PC-3 (cell line): ENCODE data around the gene GHRHR. TPM values are rescaled to one million over a fixed set of nuclear protein-coding genes. Genes with fewer than 3 reads are reported as not detected.

ENCODE experiments used
- ATAC-seq: fragments of 200-7000 bp; cut with Tn5 transposase; 2 replicates; pipeline ENCODE4 v1.9.1; 2020; ENCODE audit warnings: mild to moderate bottlenecking, moderate library complexity
- BruUV-seq: library from RNA; stranded (reverse); fragments of 400-500 nt; replicated peaks from 2 replicates; lab custom pipeline; 2021; lab: Mats Ljungman, UMichigan
- CTCF ChIA-PET: fragments of 300-600 bp; sonication (Branson Sonifier 250); formaldehyde crosslinking; loops from one replicate; lab custom pipeline; 2022; ENCODE audit warnings: antibody characterized with exemption; lab: Charles Lee
- POLR2A ChIA-PET: fragments of 300-600 bp; sonication (Branson Sonifier 250); formaldehyde crosslinking; loops from one replicate; lab custom pipeline; 2022; ENCODE audit warnings: antibody characterized with exemption; ENCODE audit not compliant: unreplicated experiment; lab: Charles Lee
- DNase-seq: peaks from one replicate; pipeline ENCODE4 v3.0.0-alpha.2; 2015
- H2AFZ ChIP-seq: fragments of 300-600 bp; sonication (generic); 2 replicates; pipeline ENCODE4 v1.6.0; 2016; ENCODE audit warnings: antibody characterized with exemption, low read length
- H3F3A ChIP-seq: fragments of 300-600 bp; sonication (generic); one replicate; pipeline ENCODE4 v1.6.0; 2017; ENCODE audit warnings: antibody characterized with exemption, low read length, control low read depth, mild to moderate bottlenecking; ENCODE audit not compliant: unreplicated experiment
- H3K27ac ChIP-seq: fragments of 300-600 bp; sonication (generic); 2 replicates; pipeline ENCODE4 v1.5.1; 2016; ENCODE audit warnings: mild to moderate bottlenecking, low read length
- H3K27me3 ChIP-seq: fragments of 300-600 bp; sonication (generic); 2 replicates; pipeline ENCODE4 v1.6.1; 2016; ENCODE audit warnings: low read length, mixed read lengths
- H3K36me3 ChIP-seq: fragments of 300-600 bp; sonication (generic); 2 replicates; pipeline ENCODE4 v1.6.1; 2016; ENCODE audit warnings: low read depth, mixed run types, low read length, mixed read lengths
- H3K4me1 ChIP-seq: fragments of 300-600 bp; sonication (generic); 2 replicates; pipeline ENCODE4 v1.5.1; 2016; ENCODE audit warnings: low read length; ENCODE audit not compliant: insufficient read depth
- H3K4me2 ChIP-seq: fragments of 300-600 bp; sonication (generic); 2 replicates; pipeline ENCODE4 v1.6.0; 2016; ENCODE audit warnings: low read length
- H3K4me3 ChIP-seq: fragments of 300-600 bp; sonication (generic); 2 replicates; pipeline ENCODE4 v1.5.1; 2016; ENCODE audit warnings: mild to moderate bottlenecking, low read length, mixed read lengths
- H3K79me2 ChIP-seq: fragments of 300-600 bp; sonication (generic); 2 replicates; pipeline ENCODE4 v1.6.1; 2017; ENCODE audit warnings: low read length, mixed read lengths
- H3K9ac ChIP-seq: fragments of 300-600 bp; sonication (generic); 2 replicates; pipeline ENCODE4 v1.6.0; 2016; ENCODE audit warnings: mild to moderate bottlenecking, low read length
- H3K9me2 ChIP-seq: fragments of 300-600 bp; sonication (generic); replicated peaks from 2 replicates; pipeline ENCODE4 v1.6.1; 2016; ENCODE audit warnings: mixed run types, low read length, mixed read lengths
- H3K9me3 ChIP-seq: fragments of 300-600 bp; sonication (generic); 2 replicates; pipeline ENCODE4 v1.6.1; 2016; ENCODE audit warnings: low read length, mixed read lengths
- H4K20me1 ChIP-seq: fragments of 300-600 bp; sonication (generic); 2 replicates; pipeline ENCODE4 v1.6.1; 2016; ENCODE audit warnings: low read length, mixed read lengths
- CTCF ChIP-seq: fragments of 300-600 bp; sonication (generic); conservative IDR thresholded peaks from 2 replicates; pipeline ENCODE4 v1.5.1; 2017; ENCODE audit warnings: antibody characterized with exemption, low read depth, mild to moderate bottlenecking, low read length
- EZH2 ChIP-seq: fragments of 300-600 bp; sonication (generic); IDR thresholded peaks from one replicate; pipeline ENCODE4 v1.6.1; 2017; ENCODE audit warnings: antibody characterized with exemption, mild to moderate bottlenecking, low read length; ENCODE audit not compliant: unreplicated experiment
- EZH2phosphoT487 ChIP-seq: fragments of 300-600 bp; sonication (generic); IDR thresholded peaks from 2 replicates; pipeline ENCODE4 v1.6.1; 2018; ENCODE audit warnings: mild to moderate bottlenecking, antibody characterized with exemption, low read length, borderline replicate concordance
- intact Hi-C: fragments of 100-400 bp; cut with micrococcal nuclease; formaldehyde crosslinking; loops from 2 replicates; pipeline ENCODE4 v1.9.0; 2023
- total RNA-seq: library from RNA; depleted of rRNA; stranded (reverse); fragments of >200 nt; gene quantifications from 2 replicates; pipeline ENCODE4 v1.2.3, GENCODE V29; 2014

The GHRHR gene
- total RNA-seq, 1 experiment from 2014 or later: not detected

- ChIA-PET POLR2A (interaction anchor here (0.6 kb wide), 1 partner anchor 133 kb away, joined by 5 read pairs; no protein-coding TSS in a partner anchor), CTCF (interaction anchor here (2.3 kb wide), 1 partner anchor 133 kb away, joined by 7 read pairs; no protein-coding TSS in a partner anchor)
- Histone ChIP-seq H2AFZ (no peak overlapping the region), H3K36me3 (no peaks in the 10 kb centered on the region), H3K4me1 (no peaks in the 10 kb centered on the region), H3K27ac (no peak overlapping the region), H3K4me2 (no peak overlapping the region), H3K9me3 (no peaks in the 10 kb centered on the region), H3K9ac (no peak overlapping the region), H3K4me3 (no peak overlapping the region), H3K9me2 (no peaks in the 10 kb centered on the region), H3F3A (no peaks in the 10 kb centered on the region), H3K79me2 (no peaks in the 10 kb centered on the region), H4K20me1 (no peaks in the 10 kb centered on the region), H3K27me3 (no peaks in the 10 kb centered on the region)
- intact Hi-C loops: no loop called here
- DNase-seq (no peak), ATAC-seq (no peak)
- TF ChIP-seq EZH2 (no peak), CTCF (no peak), EZH2phosphoT487 (no peak)
- no TSS peak for BruUV-seq
These were observed 26.3 kb downstream of the GHRHR start for GRCh38 chr7:30989824-30990672.

GRCh38 chr7:30990673-30991170 is 27.0 kb downstream of the GHRHR start:
- DNase-seq: no peak
- Histone ChIP-seq H4K20me1 (no peaks in the 10 kb centered on the region), H3K27me3 (no peaks in the 10 kb centered on the region), H3K27ac (no peak overlapping the region), H3F3A (no peaks in the 10 kb centered on the region), H3K9me2 (no peaks in the 10 kb centered on the region), H3K4me2 (no peak overlapping the region), H3K9ac (no peak overlapping the region), H2AFZ (no peak overlapping the region), H3K9me3 (no peaks in the 10 kb centered on the region), H3K79me2 (no peaks in the 10 kb centered on the region), H3K4me3 (no peak overlapping the region), H3K4me1 (no peaks in the 10 kb centered on the region), H3K36me3 (no peaks in the 10 kb centered on the region)
- CTCF ChIA-PET: interaction anchor here (2.3 kb wide), 1 partner anchor 132 kb away, joined by 7 read pairs; no protein-coding TSS in a partner anchor
- TF ChIP-seq CTCF (no peak), EZH2 (no peak), EZH2phosphoT487 (no peak)
- POLR2A ChIA-PET: no interaction called here
- BruUV-seq: no TSS peak
- intact Hi-C loops: no loop called here
- ATAC-seq: no peak

- Histone ChIP-seq H3K27me3 (no peaks in the 10 kb centered on the region), H3F3A (no peaks in the 10 kb centered on the region), H3K36me3 (no peaks in the 10 kb centered on the region), H3K9ac (no peak overlapping the region), H3K27ac (no peak overlapping the region), H2AFZ (no peak overlapping the region), H3K4me3 (no peak overlapping the region), H3K9me3 (no peaks in the 10 kb centered on the region), H3K9me2 (no peaks in the 10 kb centered on the region), H3K79me2 (no peaks in the 10 kb centered on the region), H3K4me1 (no peaks in the 10 kb centered on the region), H3K4me2 (no peak overlapping the region), H4K20me1 (no peaks in the 10 kb centered on the region)
- BruUV-seq: no TSS peak
- ATAC-seq: no peak
- CTCF ChIA-PET: no interaction called here
- POLR2A ChIA-PET: no interaction called here
- DNase-seq: no peak
- TF ChIP-seq EZH2 (no peak), EZH2phosphoT487 (no peak), CTCF (no peak)
- intact Hi-C loops: no loop called here
These were observed 28.7 kb downstream of the GHRHR start for GRCh38 chr7:30992414-30992813.
